ENCODE data around the gene FOXJ2. TPM values are rescaled to one million over a fixed set of nuclear protein-coding genes. Genes with fewer than 3 reads are reported as not detected.

The FOXJ2 gene
- total RNA-seq, 1 experiment from 2014 or later = 19.7 TPM

DNA sequence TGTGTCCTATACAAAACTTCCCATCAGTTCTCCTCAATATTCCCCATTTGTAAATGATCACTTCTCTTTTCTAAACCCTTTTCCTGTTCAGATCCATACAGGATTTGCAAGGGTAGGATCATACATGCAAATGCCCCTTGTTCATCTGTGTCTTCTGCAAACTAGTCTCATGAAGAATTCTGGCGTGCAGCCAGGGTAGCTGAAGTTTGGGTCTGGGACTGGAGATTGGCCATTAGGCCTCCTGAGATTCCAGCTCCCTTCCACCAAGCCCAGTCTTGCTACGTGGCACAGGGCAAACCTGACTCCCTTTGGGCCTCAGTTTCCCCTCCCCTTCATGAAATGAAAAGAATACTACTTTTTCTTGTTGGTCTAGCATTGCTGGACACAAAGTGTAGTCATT, 22.3 kb downstream of the FOXJ2 start:
- intact Hi-C loops (cut with micrococcal nuclease) = no loop called here
- BruUV-seq (replicated peaks) = no TSS peak
- H3K4me1 Mint-ChIP-seq (ENCODE audit: insufficient read depth, unreplicated experiment) = peaks cover 14% of the 10 kb centered on the region
- no peaks in the 10 kb centered on the region for H3K27me3 Mint-ChIP-seq (ENCODE audit: insufficient read depth, unreplicated experiment)
- no peak overlapping the region for H3K4me3 Mint-ChIP-seq (ENCODE audit: unreplicated experiment)
- DNase-seq (ENCODE audit: unreplicated experiment) = no peak
- peaks cover 33% of the 10 kb centered on the region for H3K36me3 Mint-ChIP-seq (ENCODE audit: insufficient read depth, unreplicated experiment)
- TF ChIP-seq, protein P1, sequence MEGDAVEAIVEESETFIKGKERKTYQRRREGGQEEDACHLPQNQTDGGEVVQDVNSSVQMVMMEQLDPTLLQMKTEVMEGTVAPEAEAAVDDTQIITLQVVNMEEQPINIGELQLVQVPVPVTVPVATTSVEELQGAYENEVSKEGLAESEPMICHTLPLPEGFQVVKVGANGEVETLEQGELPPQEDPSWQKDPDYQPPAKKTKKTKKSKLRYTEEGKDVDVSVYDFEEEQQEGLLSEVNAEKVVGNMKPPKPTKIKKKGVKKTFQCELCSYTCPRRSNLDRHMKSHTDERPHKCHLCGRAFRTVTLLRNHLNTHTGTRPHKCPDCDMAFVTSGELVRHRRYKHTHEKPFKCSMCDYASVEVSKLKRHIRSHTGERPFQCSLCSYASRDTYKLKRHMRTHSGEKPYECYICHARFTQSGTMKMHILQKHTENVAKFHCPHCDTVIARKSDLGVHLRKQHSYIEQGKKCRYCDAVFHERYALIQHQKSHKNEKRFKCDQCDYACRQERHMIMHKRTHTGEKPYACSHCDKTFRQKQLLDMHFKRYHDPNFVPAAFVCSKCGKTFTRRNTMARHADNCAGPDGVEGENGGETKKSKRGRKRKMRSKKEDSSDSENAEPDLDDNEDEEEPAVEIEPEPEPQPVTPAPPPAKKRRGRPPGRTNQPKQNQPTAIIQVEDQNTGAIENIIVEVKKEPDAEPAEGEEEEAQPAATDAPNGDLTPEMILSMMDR (IDR thresholded peaks at IDR 0.05; ENCODE audit: unreplicated experiment) = no peak
- CTCF ChIA-PET = interaction anchor here (1.9 to 2.5 kb wide), 2 partner anchors 9 to 10 kb away, joined by 5 to 13 read pairs; no protein-coding TSS in a partner anchor
- H3K9me3 Mint-ChIP-seq (ENCODE audit: unreplicated experiment) = no peaks in the 10 kb centered on the region
- H3K27ac Mint-ChIP-seq (ENCODE audit: low read depth, unreplicated experiment) = no peak overlapping the region
- POLR2A ChIA-PET = no interaction called here

DNA sequence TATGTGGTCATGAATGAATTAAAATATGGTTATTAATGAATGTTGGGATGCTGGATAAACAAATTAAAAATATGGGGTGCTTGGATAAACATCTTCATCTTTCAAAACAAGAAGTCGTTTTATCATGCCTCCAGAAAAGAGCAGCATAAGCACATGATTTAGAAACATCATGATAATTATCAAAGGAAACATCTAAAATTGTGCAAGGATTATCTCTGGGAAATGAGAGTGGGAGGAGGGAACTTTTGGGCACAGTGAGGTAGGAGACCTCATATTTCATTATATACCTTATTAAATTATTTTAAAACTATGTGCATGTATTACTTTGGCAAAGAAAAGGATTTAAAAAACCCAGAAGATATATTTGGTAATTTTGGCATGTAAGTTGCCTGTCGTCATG, 24.8 kb downstream of the FOXJ2 start:
- peaks cover 14% of the 10 kb centered on the region for H3K4me1 Mint-ChIP-seq (ENCODE audit: insufficient read depth, unreplicated experiment)
- H3K4me3 Mint-ChIP-seq (ENCODE audit: unreplicated experiment) = no peak overlapping the region
- TF ChIP-seq, protein P1 (IDR thresholded peaks at IDR 0.05; ENCODE audit: unreplicated experiment) = no peak
- H3K27me3 Mint-ChIP-seq (ENCODE audit: insufficient read depth, unreplicated experiment) = no peaks in the 10 kb centered on the region
- H3K27ac Mint-ChIP-seq (ENCODE audit: low read depth, unreplicated experiment) = no peak overlapping the region
- no peak for DNase-seq (ENCODE audit: unreplicated experiment)
- ChIA-PET CTCF (interaction anchor here (0.5 to 3.5 kb wide), 3 partner anchors 11 to 50 kb away, joined by 3 to 23 read pairs (median 4); no protein-coding TSS in a partner anchor), POLR2A (interaction anchor here (0.7 to 1.4 kb wide), 4 partner anchors 18 to 48 kb away, joined by 3 to 9 read pairs (median 4); no protein-coding TSS in a partner anchor)
- BruUV-seq (replicated peaks) = TSS peak; percentile 99
- H3K36me3 Mint-ChIP-seq (ENCODE audit: insufficient read depth, unreplicated experiment) = peaks cover 20% of the 10 kb centered on the region
- intact Hi-C loops (cut with micrococcal nuclease) = no loop called here
- no peaks in the 10 kb centered on the region for H3K9me3 Mint-ChIP-seq (ENCODE audit: unreplicated experiment)

DNA sequence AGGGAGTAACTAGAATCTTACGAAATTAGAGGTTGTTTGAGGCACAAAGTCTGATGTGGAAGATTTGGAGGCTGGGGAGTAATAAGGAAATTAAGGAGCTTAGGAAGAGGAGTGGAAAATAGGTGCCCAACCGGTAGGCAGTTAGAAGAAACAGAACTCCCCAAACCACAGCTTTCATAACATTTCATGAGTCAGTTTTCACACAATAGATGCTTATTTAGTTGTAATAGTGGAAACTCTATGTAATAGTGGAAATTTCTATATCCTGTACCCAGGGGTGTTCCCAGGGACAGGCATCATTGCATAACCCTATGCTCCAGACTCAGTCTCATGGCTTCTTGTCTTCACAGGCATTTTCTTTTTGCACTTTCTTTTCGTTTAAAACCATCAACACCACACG, 25.3 kb downstream of the FOXJ2 start:
- H3K27ac Mint-ChIP-seq (ENCODE audit: low read depth, unreplicated experiment) = no peak overlapping the region
- TF ChIP-seq, protein P1 (IDR thresholded peaks at IDR 0.05; ENCODE audit: unreplicated experiment) = no peak
- ChIA-PET CTCF (interaction anchor here (0.5 to 3.5 kb wide), 4 partner anchors 8 to 50 kb away, joined by 3 to 23 read pairs (median 5); no protein-coding TSS in a partner anchor), POLR2A (interaction anchor here (0.7 to 1.4 kb wide), 5 partner anchors 18 to 49 kb away, joined by 3 to 9 read pairs (median 3); no protein-coding TSS in a partner anchor)
- H3K9me3 Mint-ChIP-seq (ENCODE audit: unreplicated experiment) = no peaks in the 10 kb centered on the region
- H3K4me1 Mint-ChIP-seq (ENCODE audit: insufficient read depth, unreplicated experiment) = peaks cover 14% of the 10 kb centered on the region
- BruUV-seq (replicated peaks) = no TSS peak
- no peak overlapping the region for H3K4me3 Mint-ChIP-seq (ENCODE audit: unreplicated experiment)
- peaks cover 15% of the 10 kb centered on the region for H3K36me3 Mint-ChIP-seq (ENCODE audit: insufficient read depth, unreplicated experiment)
- intact Hi-C loops (cut with micrococcal nuclease) = no loop called here
- H3K27me3 Mint-ChIP-seq (ENCODE audit: insufficient read depth, unreplicated experiment) = no peaks in the 10 kb centered on the region
- peak; percentile 80 for DNase-seq (ENCODE audit: unreplicated experiment)

DNA sequence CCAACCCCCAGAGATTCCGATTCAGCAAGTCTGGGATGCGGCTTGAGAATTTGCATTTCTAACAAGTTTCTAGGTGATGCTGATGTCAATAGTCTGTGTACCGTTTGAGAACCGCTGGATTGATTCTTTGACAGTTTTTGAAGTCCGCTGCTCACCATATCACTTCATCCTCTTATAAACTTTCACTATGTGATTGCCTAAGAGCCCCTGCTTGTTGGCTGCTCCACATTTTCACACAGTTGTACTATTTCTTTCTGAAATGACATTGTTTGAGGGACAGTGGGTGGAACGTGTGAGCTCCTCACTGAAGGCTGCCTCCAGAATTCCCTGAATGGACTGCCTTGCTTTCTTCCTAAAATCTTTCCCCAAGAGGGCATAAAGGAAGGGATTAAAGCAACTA, 26.0 kb downstream of the FOXJ2 start:
- intact Hi-C loops (cut with micrococcal nuclease) = no loop called here
- TF ChIP-seq, protein P1 (IDR thresholded peaks at IDR 0.05; ENCODE audit: unreplicated experiment) = no peak
- no TSS peak for BruUV-seq (replicated peaks)
- Mint-ChIP-seq H3K4me3 (ENCODE audit: unreplicated experiment) (no peak overlapping the region), H3K4me1 (ENCODE audit: insufficient read depth, unreplicated experiment) (peaks cover 14% of the 10 kb centered on the region), H3K27me3 (ENCODE audit: insufficient read depth, unreplicated experiment) (no peaks in the 10 kb centered on the region), H3K36me3 (ENCODE audit: insufficient read depth, unreplicated experiment) (peaks cover 12% of the 10 kb centered on the region), H3K27ac (ENCODE audit: low read depth, unreplicated experiment) (peak overlapping the region; percentile 25), H3K9me3 (ENCODE audit: unreplicated experiment) (no peaks in the 10 kb centered on the region)
- POLR2A ChIA-PET = interaction anchor here (0.5 to 1.4 kb wide), 6 partner anchors 12 to 32 kb away, joined by 3 to 9 read pairs (median 4); no protein-coding TSS in a partner anchor
- CTCF ChIA-PET = interaction anchor here (0.9 to 3.5 kb wide), 3 partner anchors 8 to 14 kb away, joined by 3 to 23 read pairs (median 7); no protein-coding TSS in a partner anchor
- DNase-seq (ENCODE audit: unreplicated experiment) = no peak

Data from MCF 10A (cell line).